IMR-90 (cell line): ENCODE results near the gene TTC39A. TPM values are rescaled to one million over a fixed set of nuclear protein-coding genes. Genes with fewer than 3 reads are reported as not detected.

Source experiments
- ATAC-seq: fragments of 200-7000 bp; cut with Tn5 transposase; 2 replicates; pipeline ENCODE4 v1.9.1; 2020; ENCODE audit warnings: low read depth, mild to moderate bottlenecking, moderate library complexity
- BruUV-seq: library from RNA; stranded (reverse); fragments of 400-500 nt; replicated peaks from 2 replicates; lab custom pipeline; 2021; lab: Mats Ljungman, UMichigan
- CTCF ChIA-PET: fragments of 300-600 bp; formaldehyde crosslinking; extraction: SDS; loops from one replicate; lab custom pipeline; 2021; ENCODE audit warnings: antibody characterized with exemption; lab: Yijun Ruan, JAX
- POLR2A ChIA-PET: fragments of 300-600 bp; sonication (Branson Sonifier 250); formaldehyde crosslinking; loops from one replicate; lab custom pipeline; 2022; ENCODE audit warnings: antibody characterized with exemption; ENCODE audit not compliant: unreplicated experiment; lab: Charles Lee
- DNase-seq: peaks from one replicate; pipeline ENCODE4 v3.0.0; 2013
- H2AFZ ChIP-seq: replicated peaks from 2 replicates; pipeline ENCODE3; 2013; ENCODE audit warnings: low read length, mild to moderate bottlenecking; ENCODE audit not compliant: poor library complexity
- H2AK5ac ChIP-seq: 2 replicates; pipeline ENCODE4 v1.6.1; 2013; ENCODE audit warnings: low read depth, low read length, inconsistent platforms
- H2AK9ac ChIP-seq: replicated peaks from 2 replicates; pipeline ENCODE3; 2013; ENCODE audit warnings: mild to moderate bottlenecking, low read depth, low read length, moderate library complexity; ENCODE audit not compliant: poor library complexity
- H2BK120ac ChIP-seq: 2 replicates; pipeline ENCODE4 v1.6.1; 2013; ENCODE audit warnings: low read depth, low read length, inconsistent platforms
- H2BK15ac ChIP-seq: 3 replicates; pipeline ENCODE4 v1.6.1; 2013; ENCODE audit warnings: low read depth, low read length, inconsistent platforms
- H2BK20ac ChIP-seq: 2 replicates; pipeline ENCODE4 v1.6.1; 2013; ENCODE audit warnings: low read depth, mild to moderate bottlenecking, inconsistent platforms, low read length, moderate library complexity
- H2BK5ac ChIP-seq: 2 replicates; pipeline ENCODE4 v1.6.1; 2013; ENCODE audit warnings: mild to moderate bottlenecking, low read depth, low read length, inconsistent platforms; ENCODE audit not compliant: poor library complexity, severe bottlenecking
- H3K14ac ChIP-seq: replicated peaks from 2 replicates; pipeline ENCODE4 v1.6.1; 2013; ENCODE audit warnings: low read depth, low read length, inconsistent platforms
- H3K18ac ChIP-seq: 2 replicates; pipeline ENCODE4 v1.6.1; 2013; ENCODE audit warnings: low read depth, low read length, control low read depth
- H3K23ac ChIP-seq: 2 replicates; pipeline ENCODE4 v1.6.1; 2013; ENCODE audit warnings: low read depth, low read length, inconsistent platforms
- H3K27ac ChIP-seq: 2 replicates; pipeline ENCODE4 v1.5.1; 2013; ENCODE audit warnings: mild to moderate bottlenecking, control low read depth, low read length; ENCODE audit not compliant: insufficient read depth
- H3K27me3 ChIP-seq: 2 replicates; pipeline ENCODE4 v1.6.1; 2013; ENCODE audit warnings: low read length; ENCODE audit not compliant: control insufficient read depth, insufficient read depth
- H3K36me3 ChIP-seq: 2 replicates; pipeline ENCODE4 v1.6.1; 2013; ENCODE audit warnings: low read length, mixed read lengths; ENCODE audit not compliant: control insufficient read depth, insufficient read depth
- H3K4ac ChIP-seq: 2 replicates; pipeline ENCODE4 v1.6.1; 2013; ENCODE audit warnings: low read depth, low read length, inconsistent platforms
- H3K4me1 ChIP-seq: 2 replicates; pipeline ENCODE4 v1.6.1; 2013; ENCODE audit warnings: low read length, mixed read lengths; ENCODE audit not compliant: control insufficient read depth, insufficient read depth
- H3K4me2 ChIP-seq: 2 replicates; pipeline ENCODE4 v1.6.1; 2013; ENCODE audit warnings: low read depth, mild to moderate bottlenecking, control low read depth, low read length, moderate library complexity
- H3K4me3 ChIP-seq: 2 replicates; pipeline ENCODE4 v1.5.1; 2013; ENCODE audit warnings: low read depth, mild to moderate bottlenecking, control low read depth, low read length, moderate library complexity; ENCODE audit not compliant: insufficient read depth
- H3K56ac ChIP-seq: 2 replicates; pipeline ENCODE4 v1.6.1; 2013; ENCODE audit warnings: low read length, inconsistent platforms; ENCODE audit not compliant: insufficient read depth; ENCODE audit errors: extremely low read depth
- H3K79me1 ChIP-seq, 2 experiments: 2 replicates each; pipeline ENCODE4 v1.6.1; 2013; ENCODE audit warnings: low read length in 2 of 2, inconsistent platforms in 1 of 2, low read depth in 1 of 2
- H3K9ac ChIP-seq: 2 replicates; pipeline ENCODE4 v1.6.1; 2013; ENCODE audit warnings: low read depth, low read length, control low read depth
- H3K9me1 ChIP-seq: 2 replicates; pipeline ENCODE4 v1.6.1; 2013; ENCODE audit warnings: low read length, inconsistent platforms; ENCODE audit not compliant: insufficient read depth
- H3K9me3 ChIP-seq: 2 replicates; pipeline ENCODE4 v1.6.1; 2013; ENCODE audit warnings: low read length; ENCODE audit not compliant: control insufficient read depth, insufficient read depth
- H4K20me1 ChIP-seq: 2 replicates; pipeline ENCODE4 v1.6.1; 2013; ENCODE audit warnings: low read length, inconsistent platforms; ENCODE audit not compliant: insufficient read depth
- H4K5ac ChIP-seq: 2 replicates; pipeline ENCODE4 v1.6.1; 2013; ENCODE audit warnings: mild to moderate bottlenecking, low read depth, low read length, control low read depth
- H4K8ac ChIP-seq, 2 experiments: 2 replicates each; pipeline ENCODE4 v1.6.1; 2013; ENCODE audit warnings: low read depth in 2 of 2, low read length in 2 of 2, control low read depth in 1 of 2, inconsistent platforms in 1 of 2
- H4K91ac ChIP-seq: 2 replicates; pipeline ENCODE4 v1.6.1; 2013; ENCODE audit warnings: low read depth, low read length, inconsistent platforms; ENCODE audit not compliant: insufficient read depth
- BHLHE40 ChIP-seq: fragments of 150-350 bp; IDR thresholded peaks from 2 replicates; pipeline ENCODE4 v1.6.1; 2016; ENCODE audit warnings: mild to moderate bottlenecking, low read depth, low read length
- CEBPB ChIP-seq: IDR thresholded peaks from 2 replicates; pipeline ENCODE4 v1.6.1; 2012; ENCODE audit warnings: low read depth, low read length, improper control_type of control experiment
- CHD1 ChIP-seq: IDR thresholded peaks from 2 replicates; pipeline ENCODE4 v1.6.1; 2012; ENCODE audit warnings: low read depth, low read length, improper control_type of control experiment
- FOS ChIP-seq: fragments of 150-350 bp; IDR thresholded peaks from 2 replicates; pipeline ENCODE4 v1.6.1; 2016; ENCODE audit warnings: low read depth, low read length
- MAFK ChIP-seq: IDR thresholded peaks from 2 replicates; pipeline ENCODE4 v1.6.1; 2012; ENCODE audit warnings: low read depth, low read length, improper control_type of control experiment
- MAZ ChIP-seq: IDR thresholded peaks from 2 replicates; pipeline ENCODE4 v1.6.1; 2012; ENCODE audit warnings: low read depth, mild to moderate bottlenecking, low read length, improper control_type of control experiment, moderate library complexity, borderline replicate concordance
- MXI1 ChIP-seq: IDR thresholded peaks from 2 replicates; pipeline ENCODE4 v1.6.1; 2012; ENCODE audit warnings: low read depth, mild to moderate bottlenecking, low read length, moderate library complexity, borderline replicate concordance
- NFE2L2 ChIP-seq: fragments of 150-350 bp; IDR thresholded peaks from 2 replicates; pipeline ENCODE4 v1.6.1; 2016; ENCODE audit warnings: low read depth, mild to moderate bottlenecking, low read length
- POLR2A ChIP-seq: IDR thresholded peaks from 2 replicates; pipeline ENCODE4 v1.6.1; 2012; ENCODE audit warnings: mild to moderate bottlenecking, low read depth, low read length
- RAD21 ChIP-seq: IDR thresholded peaks from 2 replicates; pipeline ENCODE4 v1.6.1; 2012; ENCODE audit warnings: low read length, improper control_type of control experiment
- RCOR1 ChIP-seq: IDR thresholded peaks from 2 replicates; pipeline ENCODE4 v1.6.1; 2012; ENCODE audit warnings: mild to moderate bottlenecking, low read length, improper control_type of control experiment; ENCODE audit not compliant: insufficient replicate concordance
- RFX5 ChIP-seq: IDR thresholded peaks from 2 replicates; pipeline ENCODE4 v1.8.0; 2012; ENCODE audit warnings: low read depth, mild to moderate bottlenecking, low read length, moderate library complexity
- SMC3 ChIP-seq: fragments of 150-350 bp; IDR thresholded peaks from 2 replicates; pipeline ENCODE4 v1.6.1; 2016; ENCODE audit warnings: low read depth, mild to moderate bottlenecking, antibody characterized with exemption, low read length, moderate library complexity
- WGBS, 2 experiments: methylation state at CpG; one replicate each; pipeline versions ENCODE4 v1.1.5 to v1.1.7; 2013; ENCODE audit warnings: missing lambda C conversion rate in 2 of 2; ENCODE audit not compliant: insufficient read length in 1 of 2; ENCODE audit errors: extremely low coverage in 2 of 2; 5-methylcytosine and 5-hydroxymethylcytosine counted together
- dilution Hi-C: fragments of 300-500 bp; cut with HindIII; formaldehyde crosslinking; loops from one replicate; pipeline ENCODE4 v1.14.3; 2018; ENCODE audit warnings: low sequenced_read_pairs; ENCODE audit not compliant: unreplicated experiment
- in situ Hi-C: fragments of 300-500 bp; cut with MboI; formaldehyde crosslinking; loops from 3 replicates; pipeline ENCODE4 v1.14.3; 2019; ENCODE audit warnings: low sequenced_read_pairs, inconsistent platforms, mixed read lengths
- intact Hi-C: fragments of 100-400 bp; cut with micrococcal nuclease; formaldehyde crosslinking; loops from 2 replicates; pipeline ENCODE4 v1.10.0; 2022
- polyA plus RNA-seq, 3 experiments: library from polyadenylated mRNA; depleted of rRNA; stranded (reverse); fragments of >200 nt; gene quantifications; 2 replicates each; pipeline ENCODE4 v1.2.3, GENCODE V29; 2012; ENCODE audit warnings: low replicate concordance in 1 of 3
- total RNA-seq: library from RNA; depleted of rRNA; stranded (reverse); fragments of >200 nt; gene quantifications from 2 replicates; pipeline ENCODE4 v1.2.3, GENCODE V29; 2012
- TF ChIP-seq, protein P1 (sequence below): fragments of 150-350 bp; IDR thresholded peaks from 2 replicates; pipeline ENCODE4 v1.6.1; 2016; ENCODE audit warnings: low read depth, mild to moderate bottlenecking, low read length, moderate library complexity, borderline replicate concordance
- TF ChIP-seq, protein P2 (sequence below): fragments of 150-350 bp; IDR thresholded peaks from 2 replicates; pipeline ENCODE4 v1.6.1; 2017; ENCODE audit warnings: mild to moderate bottlenecking, antibody characterized with exemption, low read length, low read depth
- TF ChIP-seq, protein P3 (sequence below): conservative IDR thresholded peaks from 2 replicates; pipeline ENCODE4 v1.5.1; 2012; ENCODE audit warnings: mild to moderate bottlenecking, low read depth, low read length, improper control_type of control experiment

TTC39A gene
- total and polyA plus RNA-seq, 2 of the 4 experiments (the other 2 are of a cell fraction), result 0.62 to 0.72 TPM

DNA sequence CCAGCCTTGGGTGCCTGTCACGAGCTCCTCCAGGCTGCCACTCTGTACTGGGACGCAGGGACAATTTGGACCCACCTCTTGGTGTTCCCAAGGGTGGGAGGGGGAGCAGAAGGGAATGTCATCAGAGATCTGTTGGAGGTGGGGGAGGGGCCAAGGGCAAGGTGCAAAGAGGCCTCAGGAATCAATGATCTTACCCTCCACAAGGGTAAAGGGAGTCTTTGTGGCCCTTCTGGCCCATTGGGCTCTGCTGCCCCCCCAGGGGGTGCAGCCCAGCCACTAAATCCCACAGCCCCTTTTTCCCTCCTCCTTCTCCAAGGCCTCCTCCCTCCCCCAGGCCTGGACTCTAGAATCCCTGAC is 8.5 kb downstream of the TTC39A start:
- Histone ChIP-seq H4K5ac (no peak overlapping the region), H3K9me1 (no peaks in the 10 kb centered on the region), H3K14ac (no peak overlapping the region), H2AK9ac (no peak overlapping the region), H2BK5ac (no peak overlapping the region), H4K8ac (no peak overlapping the region), H3K36me3 (no peaks in the 10 kb centered on the region), H2BK15ac (no peak overlapping the region), H4K91ac (no peak overlapping the region), H2BK20ac (no peak overlapping the region), H2AK5ac (no peak overlapping the region), H3K27me3 (peaks cover 4% of the 10 kb centered on the region; the same call in 1 of the 2 replicates), H2AFZ (no peak overlapping the region), H3K4me3 (no peak overlapping the region), H3K18ac (no peak overlapping the region), H3K79me1 (no peaks in the 10 kb centered on the region), H3K9ac (no peak overlapping the region), H3K4me2 (no peak overlapping the region), H3K4ac (no peak overlapping the region), H3K9me3 (no peaks in the 10 kb centered on the region; the same call in 1 of the 2 replicates), H3K56ac (no peak overlapping the region), H3K23ac (no peak overlapping the region), H4K20me1 (no peaks in the 10 kb centered on the region), H2BK120ac (no peak overlapping the region), H3K4me1 (no peaks in the 10 kb centered on the region), H3K27ac (no peak overlapping the region)
- DNase-seq (no peak), ATAC-seq (no peak)
- TF ChIP-seq MAZ (no peak), NFE2L2 (no peak), SMC3 (no peak), CHD1 (no peak), RCOR1 (no peak), MAFK (no peak), RAD21 (no peak), FOS (no peak), RFX5 (no peak), POLR2A (no peak), MXI1 (no peak), CEBPB (no peak), BHLHE40 (no peak)
- TF ChIP-seq, protein P1, sequence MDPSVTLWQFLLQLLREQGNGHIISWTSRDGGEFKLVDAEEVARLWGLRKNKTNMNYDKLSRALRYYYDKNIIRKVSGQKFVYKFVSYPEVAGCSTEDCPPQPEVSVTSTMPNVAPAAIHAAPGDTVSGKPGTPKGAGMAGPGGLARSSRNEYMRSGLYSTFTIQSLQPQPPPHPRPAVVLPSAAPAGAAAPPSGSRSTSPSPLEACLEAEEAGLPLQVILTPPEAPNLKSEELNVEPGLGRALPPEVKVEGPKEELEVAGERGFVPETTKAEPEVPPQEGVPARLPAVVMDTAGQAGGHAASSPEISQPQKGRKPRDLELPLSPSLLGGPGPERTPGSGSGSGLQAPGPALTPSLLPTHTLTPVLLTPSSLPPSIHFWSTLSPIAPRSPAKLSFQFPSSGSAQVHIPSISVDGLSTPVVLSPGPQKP, result no peak
- TF ChIP-seq, protein P2, sequence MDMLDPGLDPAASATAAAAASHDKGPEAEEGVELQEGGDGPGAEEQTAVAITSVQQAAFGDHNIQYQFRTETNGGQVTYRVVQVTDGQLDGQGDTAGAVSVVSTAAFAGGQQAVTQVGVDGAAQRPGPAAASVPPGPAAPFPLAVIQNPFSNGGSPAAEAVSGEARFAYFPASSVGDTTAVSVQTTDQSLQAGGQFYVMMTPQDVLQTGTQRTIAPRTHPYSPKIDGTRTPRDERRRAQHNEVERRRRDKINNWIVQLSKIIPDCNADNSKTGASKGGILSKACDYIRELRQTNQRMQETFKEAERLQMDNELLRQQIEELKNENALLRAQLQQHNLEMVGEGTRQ, result no peak
- TF ChIP-seq, protein P3, sequence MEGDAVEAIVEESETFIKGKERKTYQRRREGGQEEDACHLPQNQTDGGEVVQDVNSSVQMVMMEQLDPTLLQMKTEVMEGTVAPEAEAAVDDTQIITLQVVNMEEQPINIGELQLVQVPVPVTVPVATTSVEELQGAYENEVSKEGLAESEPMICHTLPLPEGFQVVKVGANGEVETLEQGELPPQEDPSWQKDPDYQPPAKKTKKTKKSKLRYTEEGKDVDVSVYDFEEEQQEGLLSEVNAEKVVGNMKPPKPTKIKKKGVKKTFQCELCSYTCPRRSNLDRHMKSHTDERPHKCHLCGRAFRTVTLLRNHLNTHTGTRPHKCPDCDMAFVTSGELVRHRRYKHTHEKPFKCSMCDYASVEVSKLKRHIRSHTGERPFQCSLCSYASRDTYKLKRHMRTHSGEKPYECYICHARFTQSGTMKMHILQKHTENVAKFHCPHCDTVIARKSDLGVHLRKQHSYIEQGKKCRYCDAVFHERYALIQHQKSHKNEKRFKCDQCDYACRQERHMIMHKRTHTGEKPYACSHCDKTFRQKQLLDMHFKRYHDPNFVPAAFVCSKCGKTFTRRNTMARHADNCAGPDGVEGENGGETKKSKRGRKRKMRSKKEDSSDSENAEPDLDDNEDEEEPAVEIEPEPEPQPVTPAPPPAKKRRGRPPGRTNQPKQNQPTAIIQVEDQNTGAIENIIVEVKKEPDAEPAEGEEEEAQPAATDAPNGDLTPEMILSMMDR, result no peak
- no TSS peak for BruUV-seq
- in situ Hi-C loops (no loop called here), intact Hi-C loops (no loop called here), dilution Hi-C loops (no loop called here)
- no CpG with 5 or more reads among the region's 2 CpGs for WGBS, 2 experiments
- ChIA-PET POLR2A (no interaction called here), CTCF (no interaction called here)
